HL-60/S4 treated with phorbol 12-myristate 13-acetate at 8.2 ng/mL for 4 days and 3 days (cell line): Measurements from ENCODE around the gene ASCL5.

Experiments
- in situ Hi-C: fragments of 300-500 bp; cut with MboI; formaldehyde crosslinking; loops from 2 replicates; pipeline ENCODE4 v1.15.0; 2022; ENCODE audit warnings: low sequenced_read_pairs

The ASCL5 gene

DNA sequence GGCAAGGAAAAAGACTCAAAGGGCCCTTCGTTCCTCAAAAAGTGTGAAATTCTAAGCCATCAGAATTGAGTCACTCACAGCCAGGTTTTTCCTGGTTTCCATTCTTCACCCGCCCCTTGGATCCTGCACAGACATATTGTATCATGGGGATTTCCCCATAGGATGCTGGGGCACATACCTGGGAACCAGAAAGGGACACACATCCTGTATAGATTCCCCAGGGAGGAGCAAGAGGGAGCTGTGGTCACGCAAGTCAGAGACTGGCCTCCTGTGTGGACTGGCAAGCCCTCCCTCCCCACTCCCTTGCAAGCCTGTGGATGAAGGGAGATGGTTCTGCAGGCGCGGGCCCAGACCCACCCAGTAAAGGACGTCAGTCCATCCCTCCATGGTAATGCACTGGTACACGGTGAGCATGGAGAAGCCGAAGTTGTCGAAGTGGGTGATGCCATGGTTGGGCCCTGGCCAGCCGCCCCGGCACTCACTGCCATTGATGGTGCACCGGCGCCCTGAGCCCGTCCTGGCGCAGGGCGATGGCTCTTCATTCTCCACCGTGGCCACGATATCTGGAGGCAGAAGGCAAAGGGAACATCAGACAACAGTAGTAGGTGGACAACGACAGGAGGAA, 38.0 kb downstream of the ASCL5 start:
- in situ Hi-C loops, result no loop called here

DNA sequence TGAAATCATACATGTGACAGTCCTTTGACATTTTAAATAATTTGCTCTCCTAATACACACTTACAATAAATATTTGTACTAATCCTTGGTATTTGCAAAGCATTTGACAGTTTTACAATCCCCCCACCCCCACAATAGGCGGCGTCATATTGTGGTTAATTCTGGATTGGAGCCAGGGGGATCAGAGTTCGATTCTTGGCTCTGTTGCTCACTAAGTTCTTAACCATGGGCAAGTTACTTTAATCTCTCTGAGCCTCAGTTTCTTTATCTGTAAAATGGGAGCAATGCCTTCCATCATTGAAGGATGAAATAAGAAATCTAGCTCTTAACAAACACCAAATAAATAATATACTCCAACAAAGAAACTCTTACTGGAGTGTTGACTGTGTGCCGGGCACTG, 38.6 kb downstream of the ASCL5 start:
- in situ Hi-C loops, result no loop called here

GRCh38 chr1:201085902-201086735, 40.9 kb downstream of the ASCL5 start:
- in situ Hi-C loops, result no loop called here

DNA sequence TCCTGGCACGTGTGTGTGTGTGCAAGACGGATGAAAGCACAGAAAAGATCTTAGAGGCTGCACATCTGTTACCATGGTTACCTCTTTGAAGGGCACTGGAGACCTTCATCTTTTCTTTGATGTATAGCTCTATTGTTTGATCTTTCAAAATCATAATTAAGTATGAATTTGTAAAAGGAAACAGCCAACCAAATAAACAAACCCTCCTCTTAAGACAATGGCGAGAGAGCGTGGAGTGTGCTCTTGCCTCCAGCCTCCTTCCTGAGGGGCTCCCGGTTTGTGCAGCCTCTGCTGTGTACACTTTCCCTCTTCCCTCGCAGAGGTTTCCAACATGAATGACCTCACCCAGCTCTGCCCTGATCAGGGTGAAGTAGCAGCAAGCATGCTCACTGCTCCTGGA, 42.7 kb downstream of the ASCL5 start:
- in situ Hi-C loops, result no loop called here

- in situ Hi-C loops, result no loop called here
Measured at GRCh38 chr1:201083741-201084140, 43.2 kb downstream of the ASCL5 start.

DNA sequence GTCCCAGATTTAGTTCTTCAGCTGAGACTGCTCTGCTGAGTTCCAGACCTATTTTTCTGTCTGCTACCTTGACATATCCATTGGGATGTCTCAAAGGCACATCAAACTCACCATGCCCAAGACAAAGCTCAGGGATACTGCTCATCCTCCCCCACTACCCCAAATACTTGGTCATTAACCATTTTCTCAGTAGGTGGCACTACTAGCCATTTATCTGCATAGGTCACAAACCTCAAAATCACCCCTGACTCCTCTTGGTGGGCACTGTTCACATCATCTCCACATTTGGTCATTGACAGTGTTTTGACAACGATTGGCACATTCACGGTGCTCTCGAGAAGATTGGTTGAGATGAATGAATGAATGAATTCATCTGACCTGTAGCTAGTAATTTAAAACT, 46.8 kb downstream of the ASCL5 start:
- in situ Hi-C loops, result no loop called here

DNA sequence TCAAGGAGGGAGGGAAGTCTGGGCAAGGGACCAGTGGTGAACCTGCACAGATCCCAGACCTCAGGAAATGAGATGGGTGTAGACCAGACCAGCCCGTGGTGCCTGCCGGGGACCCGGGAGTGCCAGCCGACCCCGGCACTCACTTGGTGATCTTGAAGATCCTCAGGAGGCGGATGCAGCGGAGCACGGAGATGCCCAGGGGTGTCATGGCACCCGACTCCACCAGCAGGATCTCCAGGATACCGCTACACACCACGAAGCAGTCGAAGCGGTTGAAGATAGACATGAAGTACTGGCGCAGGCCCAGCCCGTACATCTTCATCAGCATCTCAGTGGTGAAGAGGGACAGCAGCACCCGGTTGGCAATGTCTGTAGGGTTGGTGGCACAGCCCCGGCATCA, 49.2 kb downstream of the ASCL5 start:
- in situ Hi-C loops, result no loop called here

GRCh38 chr1:201077116-201077515, 49.9 kb downstream of the ASCL5 start:
- in situ Hi-C loops, result no loop called here

DNA sequence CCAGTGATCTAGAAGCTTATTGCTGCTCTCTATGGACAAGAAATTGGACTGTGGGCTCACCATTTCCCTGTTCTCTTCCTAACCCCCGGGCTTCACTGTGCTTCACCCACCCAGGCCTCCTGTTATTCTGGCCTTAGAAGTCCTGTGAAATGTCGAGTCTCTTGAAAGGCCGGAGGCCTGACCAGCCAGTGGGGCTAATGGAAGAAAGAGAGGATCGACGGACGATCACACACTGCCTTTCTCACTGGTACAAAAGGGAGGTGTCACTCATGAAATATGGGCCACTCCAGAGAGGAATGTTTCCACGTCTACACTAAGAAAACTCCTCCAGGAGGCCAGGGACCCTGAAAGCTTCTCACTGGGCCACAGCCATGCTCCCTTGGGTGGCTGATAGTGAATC, 50.9 kb downstream of the ASCL5 start:
- in situ Hi-C loops, result no loop called here

DNA sequence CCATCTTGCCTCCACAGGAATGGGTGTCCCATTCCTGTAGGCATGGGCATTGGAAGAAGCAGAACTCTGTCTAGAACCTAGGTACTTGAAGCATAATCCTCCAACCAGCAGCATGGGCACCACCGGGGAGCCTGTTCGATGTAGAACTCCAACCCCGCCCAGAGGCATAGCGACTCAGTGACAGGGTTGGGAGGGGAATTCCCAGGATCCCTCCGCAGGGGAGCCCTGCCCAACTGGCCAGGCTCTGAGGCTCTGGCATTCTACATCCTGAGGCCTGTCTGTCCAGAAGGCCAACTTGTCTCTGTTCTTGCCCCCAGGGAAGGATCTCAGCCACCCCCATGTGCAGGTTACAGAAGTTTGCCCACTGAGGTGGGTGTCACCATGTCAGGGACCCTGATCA, 53.0 kb downstream of the ASCL5 start:
- in situ Hi-C loops, result no loop called here

- in situ Hi-C loops, result no loop called here
Measured at GRCh38 chr1:201072922-201073321, 54.1 kb downstream of the ASCL5 start.

GRCh38 chr1:201072149-201072548, 54.8 kb downstream of the ASCL5 start:
- in situ Hi-C loops, result no loop called here

- in situ Hi-C loops, result no loop called here
Measured at GRCh38 chr1:201069636-201070035, 57.3 kb downstream of the ASCL5 start.

DNA sequence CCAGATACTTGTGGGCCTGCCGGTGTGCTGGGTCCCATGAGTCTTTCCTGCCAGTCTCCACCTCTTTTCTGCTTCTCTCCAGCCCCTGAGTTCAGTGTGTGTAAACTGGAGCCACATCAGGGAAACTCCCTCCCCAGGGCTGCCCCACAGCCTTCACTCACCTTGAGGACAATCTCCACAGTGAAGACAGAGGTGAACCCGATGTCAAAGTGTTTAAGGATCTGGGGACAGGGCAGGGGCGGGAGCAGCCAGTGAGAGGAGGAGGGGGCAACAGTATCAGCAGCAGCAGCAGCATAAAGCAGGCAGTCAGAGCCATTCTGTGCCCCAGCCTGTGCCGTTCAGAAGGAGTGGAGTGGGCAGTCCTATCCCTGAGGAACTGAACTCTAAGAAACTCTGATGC, 58.0 kb downstream of the ASCL5 start:
- in situ Hi-C loops, result no loop called here

DNA sequence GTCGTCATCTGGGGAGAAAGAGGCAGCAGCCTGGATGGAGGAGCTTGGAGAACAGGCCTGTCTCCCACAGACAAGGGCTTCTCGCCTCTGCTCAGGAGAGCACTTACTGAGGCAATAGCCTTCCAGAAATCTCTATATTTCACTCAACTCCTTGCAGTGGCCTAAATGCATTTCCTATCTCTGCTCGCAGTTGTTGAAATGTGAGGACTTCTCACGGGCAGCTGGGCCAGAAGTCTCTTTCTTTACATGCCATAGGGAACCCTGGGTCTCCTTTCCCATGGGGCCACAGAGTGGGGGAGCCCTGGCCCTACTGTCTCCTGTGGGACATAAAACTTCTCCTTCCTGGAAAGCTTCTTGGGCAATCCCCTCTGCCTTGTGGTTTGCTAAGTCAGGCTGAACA, 60.0 kb downstream of the ASCL5 start:
- in situ Hi-C loops, result no loop called here

GRCh38 chr1:201065686-201066085, 61.3 kb downstream of the ASCL5 start:
- in situ Hi-C loops, result no loop called here

- in situ Hi-C loops, result no loop called here
Measured at GRCh38 chr1:201064806-201065205, 62.2 kb downstream of the ASCL5 start.
